Astrocyte of the hippocampus (primary cell): ENCODE measurements around the gene GOLPH3L.
"Not testable (repeated sequence)": the region's sequence is repeated elsewhere in the genome, so short reads cannot be mapped to it uniquely, and the experiment has no call there.

Source experiments
- DNase-seq: peaks from one replicate; pipeline ENCODE4 v3.0.0; 2011; ENCODE audit warnings: low read depth, low spot score

Gene GOLPH3L

GRCh38 chr1:150660584-150660983 lies 36.4 kb downstream of the GOLPH3L start:
- no peak for DNase-seq

- DNase-seq: not testable (repeated sequence)
Observed at GRCh38 chr1:150657064-150657463, 39.9 kb downstream of the GOLPH3L start.

- not testable (repeated sequence) for DNase-seq
Observed at GRCh38 chr1:150654635-150655034, 42.3 kb downstream of the GOLPH3L start.

DNA sequence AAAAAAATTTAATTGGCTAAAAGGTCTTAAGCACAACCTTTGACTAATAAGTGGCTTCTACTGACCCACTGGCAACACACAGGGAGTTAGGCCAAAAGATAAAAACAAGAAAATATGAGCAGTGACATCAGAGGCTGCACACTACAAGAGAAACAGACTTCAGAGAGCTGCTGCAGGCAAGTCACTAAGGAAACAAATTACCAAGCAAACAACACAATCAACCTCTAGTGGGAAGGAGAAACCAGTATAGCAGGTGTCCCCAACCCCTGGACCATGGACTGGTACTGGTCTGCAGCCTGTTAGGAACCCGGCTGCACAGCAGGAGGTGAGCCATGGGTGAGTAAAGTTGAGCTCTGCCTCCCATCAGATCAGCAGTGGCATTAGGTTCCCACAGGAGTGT lies 46.8 kb downstream of the GOLPH3L start:
- DNase-seq: no peak

- no peak for DNase-seq
Observed at GRCh38 chr1:150649441-150650075, 47.4 kb downstream of the GOLPH3L start.

DNA sequence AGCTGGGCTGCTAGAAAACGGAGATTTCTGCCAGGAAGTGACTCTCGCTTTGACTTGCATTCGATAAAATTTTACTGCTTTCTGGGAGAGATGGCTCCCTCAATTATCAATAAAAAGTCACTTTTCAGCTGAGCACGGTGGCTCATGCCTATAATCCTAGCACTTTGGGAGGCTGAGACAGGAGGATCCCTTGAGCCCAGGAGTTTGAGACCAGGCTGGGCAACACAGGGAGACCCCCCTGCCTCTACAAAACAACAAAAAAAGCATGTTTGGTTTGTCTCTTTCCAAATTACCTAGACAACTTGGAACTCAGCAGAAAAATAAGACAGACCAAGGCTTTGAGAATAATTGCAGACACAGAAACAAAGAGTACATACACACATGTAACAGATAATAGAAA lies 54.7 kb downstream of the GOLPH3L start:
- DNase-seq: no peak

- not testable (repeated sequence) for DNase-seq
Observed at GRCh38 chr1:150641126-150641815, 55.7 kb downstream of the GOLPH3L start.

DNA sequence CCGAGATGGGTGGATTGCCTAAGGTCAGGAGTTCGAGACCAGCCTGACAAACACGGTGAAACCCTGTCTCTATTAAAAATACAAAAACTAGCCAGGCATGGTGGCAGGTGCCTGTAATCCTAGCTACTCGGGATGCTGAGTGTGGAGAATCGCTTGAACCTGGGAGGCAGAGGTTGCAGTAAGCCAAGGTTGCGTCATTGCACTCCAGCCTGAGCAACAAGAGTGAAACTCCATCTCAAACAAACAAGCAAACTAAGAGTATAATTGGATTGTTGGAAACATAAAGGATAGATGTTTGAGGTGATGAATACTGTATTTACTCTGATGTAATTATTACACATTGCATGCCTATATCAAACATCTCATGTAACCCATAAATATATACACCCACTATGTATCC lies 58.5 kb downstream of the GOLPH3L start:
- DNase-seq: not testable (repeated sequence)

GRCh38 chr1:150634839-150635622 lies 61.9 kb downstream of the GOLPH3L start:
- DNase-seq: not testable (repeated sequence)

DNA sequence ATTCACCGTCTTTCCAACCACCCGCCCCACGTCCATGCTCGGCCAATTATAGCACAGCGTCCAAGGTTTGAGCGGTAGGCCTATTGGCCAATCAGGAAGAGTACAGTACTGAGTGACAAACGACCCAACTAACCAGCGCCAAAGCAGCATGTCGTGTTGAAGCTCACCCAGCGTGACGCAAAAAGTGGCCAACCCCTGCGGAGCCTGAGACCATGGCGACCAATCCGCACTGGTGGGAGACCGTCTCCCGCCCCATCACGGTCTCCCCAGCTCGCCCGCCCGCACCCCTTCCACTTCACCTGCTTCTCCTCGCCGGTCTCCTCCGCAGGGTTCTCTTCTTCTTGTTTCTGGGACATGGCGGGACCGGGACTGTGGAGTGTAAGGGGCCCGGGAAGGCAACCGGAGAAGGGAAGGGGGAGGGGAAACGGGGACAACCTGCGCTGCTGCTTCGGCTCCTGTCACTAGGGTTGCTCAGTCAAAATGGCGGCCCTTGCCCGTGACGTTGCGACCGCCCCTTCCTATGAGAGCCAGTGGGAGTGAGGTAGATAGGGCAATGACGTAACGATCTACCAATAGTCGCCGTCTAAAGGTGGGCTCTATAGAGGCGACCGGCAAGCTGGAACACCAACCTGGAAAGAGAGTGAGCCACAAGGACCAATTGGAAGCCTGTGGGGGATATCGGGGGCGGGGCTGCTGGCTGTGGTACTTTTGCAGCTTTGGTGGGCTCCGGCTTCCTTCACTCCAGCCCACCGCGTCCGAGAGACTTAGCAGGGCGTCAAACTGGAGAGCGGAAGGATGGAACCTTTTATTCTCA lies 67.6 kb downstream of the GOLPH3L start, which contains the start of gene ENSA:
TSS of gene ENSA (minus strand) at position 498 of the 814 bp plus-strand sequence. CDS start at position 356, 142 bp downstream.
- peak; percentile 99 for DNase-seq

DNA sequence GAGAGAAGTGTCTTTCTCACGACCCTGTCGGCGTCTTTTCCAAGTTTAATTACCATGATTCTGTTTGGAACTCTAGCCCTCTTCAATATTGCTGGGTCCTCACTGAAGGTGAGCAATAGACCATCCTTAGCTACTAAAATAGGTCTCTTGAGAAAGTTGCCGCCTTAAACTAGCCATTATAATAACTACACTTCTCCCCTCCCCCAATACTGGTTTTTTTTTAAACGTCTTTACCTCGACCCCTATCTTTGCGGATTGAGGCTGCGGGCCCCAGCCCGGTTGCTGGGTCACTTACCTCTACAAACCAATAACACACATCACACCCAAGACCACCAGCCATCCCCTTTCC lies 68.2 kb downstream of the GOLPH3L start:
- DNase-seq: no peak

GRCh38 chr1:150627826-150628410 lies 69.0 kb downstream of the GOLPH3L start:
- DNase-seq: no peak

DNA sequence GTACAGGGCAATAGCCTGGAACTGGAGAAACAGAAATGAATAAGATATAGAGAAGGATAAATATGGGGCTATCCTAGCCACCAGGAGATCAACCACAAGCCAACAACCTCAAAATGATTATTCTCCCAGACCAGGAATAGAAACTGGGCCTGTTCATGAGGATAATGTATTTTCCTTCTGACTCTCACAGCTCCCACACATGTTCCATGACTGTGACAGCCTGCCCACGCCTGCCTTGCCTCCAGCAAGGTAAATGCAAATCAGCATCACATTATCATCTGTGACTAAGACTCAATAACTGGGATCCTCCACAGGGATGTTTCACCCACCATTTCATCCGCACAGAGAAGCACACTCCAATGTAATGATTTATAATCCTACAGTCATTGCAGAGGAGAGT lies 70.8 kb downstream of the GOLPH3L start:
- no peak for DNase-seq

DNA sequence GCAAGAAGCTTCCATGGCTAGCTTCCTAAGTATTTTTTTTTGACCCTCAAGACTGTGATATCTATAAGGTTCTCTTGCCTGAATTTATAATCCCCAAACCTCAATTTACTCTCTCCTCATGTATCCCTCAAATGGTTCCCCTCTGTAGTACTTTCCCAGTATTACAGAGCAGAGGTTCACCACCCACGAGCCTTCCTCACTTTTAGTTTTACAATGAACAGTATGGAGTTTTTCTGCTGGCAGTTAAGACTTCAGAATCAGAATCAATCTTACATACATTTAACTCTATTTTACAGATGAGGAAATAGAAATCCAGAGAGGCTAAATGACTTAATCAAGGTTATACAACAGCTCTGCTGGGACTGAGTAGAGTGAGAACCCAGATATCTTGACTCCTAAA lies 72.4 kb downstream of the GOLPH3L start:
- not testable (repeated sequence) for DNase-seq

DNA sequence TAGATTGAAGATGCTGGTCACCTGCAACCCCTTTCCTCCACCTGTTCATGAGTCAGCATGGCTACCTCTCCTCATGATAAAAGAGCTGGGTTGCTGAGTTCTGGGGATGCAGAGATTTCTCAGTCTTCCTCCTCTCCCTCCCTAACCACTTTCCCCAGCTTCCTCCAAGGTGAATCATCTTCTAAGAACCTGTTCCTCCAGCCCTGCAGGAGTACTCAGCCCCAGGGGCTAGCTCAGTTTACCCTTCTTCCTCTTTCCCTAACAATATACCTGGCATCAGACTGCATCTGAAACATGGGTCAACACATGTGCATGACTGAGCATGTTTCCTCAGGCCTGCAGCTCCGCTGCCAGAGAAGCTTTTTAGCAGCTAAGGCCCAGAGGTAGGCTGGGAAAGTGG lies 72.8 kb downstream of the GOLPH3L start:
- DNase-seq: not testable (repeated sequence)

DNA sequence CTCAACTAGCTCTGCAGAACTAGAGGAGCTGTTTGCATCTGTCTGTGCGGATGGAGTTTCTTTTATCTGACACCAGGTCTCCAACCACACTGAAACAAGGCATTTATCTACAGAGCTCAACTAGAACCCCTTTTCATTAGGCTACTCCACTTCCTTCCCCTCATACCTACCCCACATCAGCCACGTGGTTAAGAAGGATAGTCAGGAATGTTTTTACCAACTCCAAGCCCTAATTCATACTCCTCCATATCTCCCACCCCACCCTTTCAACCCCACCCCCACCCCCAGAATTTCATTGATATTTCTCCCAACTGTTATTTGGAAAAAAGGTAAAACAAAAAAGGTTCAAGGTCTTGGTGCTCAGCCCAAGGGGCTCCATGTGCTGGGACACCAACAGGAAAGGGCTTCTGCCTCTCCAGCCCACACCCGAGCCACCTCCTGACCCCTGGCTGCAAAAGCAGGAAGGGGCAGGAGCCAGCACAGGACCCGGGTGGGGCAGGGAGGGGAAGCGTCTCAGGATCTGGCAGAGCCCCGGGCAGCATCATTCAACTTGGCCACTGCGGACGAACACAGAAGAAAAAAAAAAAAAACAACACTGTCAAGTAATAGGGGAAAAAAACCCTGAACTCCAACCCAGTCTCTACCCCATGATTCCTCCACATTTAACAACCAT lies 74.5 kb downstream of the GOLPH3L start:
- no peak for DNase-seq

GRCh38 chr1:150621497-150622302 lies 75.3 kb downstream of the GOLPH3L start:
- DNase-seq: peak; percentile 79

DNA sequence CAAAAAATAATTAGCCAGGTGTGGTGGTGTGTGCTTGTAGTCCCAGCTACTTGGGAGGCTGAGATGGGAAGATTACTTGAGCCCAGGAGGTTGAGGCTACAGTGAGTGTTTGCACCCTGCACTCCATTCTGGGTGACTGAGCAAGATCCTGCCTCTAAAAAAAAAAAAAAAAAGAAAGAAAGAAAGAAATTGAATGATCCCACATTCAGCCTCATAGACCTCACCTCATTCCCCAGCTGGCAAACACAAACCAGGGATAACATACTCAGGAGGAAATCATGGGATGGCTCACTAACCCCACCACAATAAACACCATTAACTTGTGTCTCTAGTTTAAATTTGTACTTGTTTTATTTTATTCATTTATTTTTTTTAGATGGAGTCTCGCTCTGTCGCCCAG lies 76.0 kb downstream of the GOLPH3L start:
- DNase-seq: no peak

DNA sequence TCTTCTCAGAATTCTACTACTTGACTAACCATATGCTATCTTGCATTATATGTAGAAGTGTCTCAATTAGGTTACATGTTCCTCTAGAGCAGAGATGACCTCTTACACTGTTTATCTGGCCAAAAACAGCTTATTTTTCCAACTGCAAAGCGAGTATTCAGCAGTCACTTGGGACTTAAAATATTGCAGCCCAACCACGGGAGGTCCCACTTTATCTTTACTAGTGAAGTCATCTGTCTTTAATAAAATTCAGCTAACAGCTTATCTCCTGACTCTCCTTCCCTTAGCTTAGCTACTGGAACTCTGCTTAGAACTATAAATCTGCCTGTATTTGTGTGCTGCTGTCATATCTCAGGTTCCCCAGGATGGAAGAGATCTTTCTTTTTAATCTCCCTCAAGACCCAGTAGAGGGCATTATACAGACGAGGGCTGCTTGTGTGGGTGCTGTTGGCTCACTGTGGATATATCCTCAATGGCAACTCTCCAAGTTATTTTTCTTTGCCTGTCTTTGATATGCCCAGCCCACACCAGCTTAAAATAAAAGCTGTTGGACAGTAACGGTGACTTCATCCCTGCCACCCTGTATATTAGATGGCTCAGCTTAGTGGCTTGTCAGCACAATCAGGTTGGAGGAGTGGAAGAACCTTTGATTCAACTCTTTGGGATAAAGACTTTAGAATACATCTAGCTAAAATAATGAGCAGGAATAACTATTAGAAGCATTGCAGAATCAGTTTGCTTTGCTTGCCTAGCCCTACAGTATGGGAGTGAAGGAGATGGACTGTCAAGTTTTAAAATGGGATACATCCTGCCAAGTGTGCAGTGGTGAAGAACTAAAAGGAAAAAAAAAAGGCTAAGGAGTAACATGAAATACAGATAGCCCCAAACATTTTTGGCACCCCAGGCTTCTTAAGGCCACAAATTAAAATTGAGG lies 77.1 kb downstream of the GOLPH3L start:
- peak; percentile 68 for DNase-seq
